ENCODE results near the gene ENPP3.

Gene ENPP3

GRCh38 chr6:131754088-131754487, 117.0 kb downstream of the ENPP3 start:
- TF ChIP-seq TAF1 (IDR thresholded peaks at IDR 0.05; ENCODE audit: low read depth, low read length) (no peak), SPI1 (IDR thresholded peaks at IDR 0.05; ENCODE audit: low read depth, low read length) (no peak), POLR2A (IDR thresholded peaks at IDR 0.05; ENCODE audit: low read depth, low read length) (no peak), PAX5 (IDR thresholded peaks at IDR 0.05; ENCODE audit: insufficient read depth, low read length, severe bottlenecking) (no peak), POU2F2 (IDR thresholded peaks at IDR 0.05; ENCODE audit: low read depth, low read length) (no peak), POLR2AphosphoS5 (IDR thresholded peaks at IDR 0.05; ENCODE audit: low read depth, low read length) (no peak)
- no peak for FAIRE-seq
- DNase-seq (ENCODE audit: insufficient read length, low spot score), result no peak

- no peak for FAIRE-seq
- TF ChIP-seq SPI1 (IDR thresholded peaks at IDR 0.05; ENCODE audit: low read depth, low read length), result 0 out of 2 replicates have a peak, but pooled peaks have one; percentile 2
- no peak for TF ChIP-seq PAX5 (IDR thresholded peaks at IDR 0.05; ENCODE audit: insufficient read depth, low read length, severe bottlenecking)
- no peak for DNase-seq (ENCODE audit: insufficient read length, low spot score)
These were observed 117.8 kb downstream of the ENPP3 start for GRCh38 chr6:131754715-131755567.

DNA sequence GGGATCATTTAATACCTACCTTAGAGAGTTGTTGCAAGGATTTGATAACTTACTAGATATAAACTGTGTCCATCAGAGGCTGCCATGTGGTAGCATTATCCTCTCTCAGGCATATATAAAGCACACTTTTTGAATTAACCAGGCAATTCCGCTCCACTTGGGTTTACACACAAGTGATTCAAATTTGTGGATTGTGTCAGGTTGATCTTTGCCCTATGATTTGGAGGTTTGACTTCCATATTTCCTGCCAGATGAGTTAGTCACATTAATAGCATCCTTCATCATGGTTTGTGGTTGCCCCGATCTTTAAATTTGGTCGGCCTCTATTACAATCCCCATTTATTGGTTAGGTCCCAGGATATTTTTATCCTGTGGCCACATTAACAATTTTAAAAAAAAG, 118.5 kb downstream of the ENPP3 start:
- no peak for TF ChIP-seq POU2F2 (IDR thresholded peaks at IDR 0.05; ENCODE audit: low read depth, low read length)
- no peak for TF ChIP-seq POLR2A (IDR thresholded peaks at IDR 0.05; ENCODE audit: low read depth, low read length)
- no peak for TF ChIP-seq PAX5 (IDR thresholded peaks at IDR 0.05; ENCODE audit: insufficient read depth, low read length, severe bottlenecking)
- no peak for TF ChIP-seq POLR2AphosphoS5 (IDR thresholded peaks at IDR 0.05; ENCODE audit: low read depth, low read length)
- no peak for FAIRE-seq
- DNase-seq (ENCODE audit: insufficient read length, low spot score), result no peak

GRCh38 chr6:131756039-131756438, 118.9 kb downstream of the ENPP3 start:
- DNase-seq (ENCODE audit: insufficient read length, low spot score), result no peak
- FAIRE-seq, result no peak
- TF ChIP-seq SPI1 (IDR thresholded peaks at IDR 0.05; ENCODE audit: low read depth, low read length) (no peak), POU2F2 (IDR thresholded peaks at IDR 0.05; ENCODE audit: low read depth, low read length) (no peak), POLR2A (IDR thresholded peaks at IDR 0.05; ENCODE audit: low read depth, low read length) (no peak), PAX5 (IDR thresholded peaks at IDR 0.05; ENCODE audit: insufficient read depth, low read length, severe bottlenecking) (no peak), POLR2AphosphoS5 (IDR thresholded peaks at IDR 0.05; ENCODE audit: low read depth, low read length) (no peak), TAF1 (IDR thresholded peaks at IDR 0.05; ENCODE audit: low read depth, low read length) (no peak)

- TF ChIP-seq TAF1 (IDR thresholded peaks at IDR 0.05; ENCODE audit: low read depth, low read length), result no peak
- no peak for TF ChIP-seq PAX5 (IDR thresholded peaks at IDR 0.05; ENCODE audit: insufficient read depth, low read length, severe bottlenecking)
- no peak for TF ChIP-seq POLR2AphosphoS5 (IDR thresholded peaks at IDR 0.05; ENCODE audit: low read depth, low read length)
- TF ChIP-seq POLR2A (IDR thresholded peaks at IDR 0.05; ENCODE audit: low read depth, low read length), result no peak
- no peak for TF ChIP-seq SPI1 (IDR thresholded peaks at IDR 0.05; ENCODE audit: low read depth, low read length)
- no peak for TF ChIP-seq POU2F2 (IDR thresholded peaks at IDR 0.05; ENCODE audit: low read depth, low read length)
- no peak for FAIRE-seq
- DNase-seq (ENCODE audit: insufficient read length, low spot score), result no peak
These were observed 121.8 kb downstream of the ENPP3 start for GRCh38 chr6:131758920-131759319.

GRCh38 chr6:131761060-131761761, 124.1 kb downstream of the ENPP3 start:
- TF ChIP-seq PAX5 (IDR thresholded peaks at IDR 0.05; ENCODE audit: insufficient read depth, low read length, severe bottlenecking) (no peak), POLR2A (IDR thresholded peaks at IDR 0.05; ENCODE audit: low read depth, low read length) (no peak), POLR2AphosphoS5 (IDR thresholded peaks at IDR 0.05; ENCODE audit: low read depth, low read length) (no peak), SPI1 (IDR thresholded peaks at IDR 0.05; ENCODE audit: low read depth, low read length) (no peak), POU2F2 (IDR thresholded peaks at IDR 0.05; ENCODE audit: low read depth, low read length) (no peak)
- DNase-seq (ENCODE audit: insufficient read length, low spot score) (no peak), FAIRE-seq (no peak)

GRCh38 chr6:131761762-131762067, 124.6 kb downstream of the ENPP3 start:
- DNase-seq (ENCODE audit: insufficient read length, low spot score) (no peak), FAIRE-seq (no peak)
- no peak for TF ChIP-seq SPI1 (IDR thresholded peaks at IDR 0.05; ENCODE audit: low read depth, low read length)
- no peak for TF ChIP-seq PAX5 (IDR thresholded peaks at IDR 0.05; ENCODE audit: insufficient read depth, low read length, severe bottlenecking)
- no peak for TF ChIP-seq POU2F2 (IDR thresholded peaks at IDR 0.05; ENCODE audit: low read depth, low read length)
- TF ChIP-seq TAF1 (IDR thresholded peaks at IDR 0.05; ENCODE audit: low read depth, low read length), result no peak
- TF ChIP-seq POLR2A (IDR thresholded peaks at IDR 0.05; ENCODE audit: low read depth, low read length), result no peak

DNA sequence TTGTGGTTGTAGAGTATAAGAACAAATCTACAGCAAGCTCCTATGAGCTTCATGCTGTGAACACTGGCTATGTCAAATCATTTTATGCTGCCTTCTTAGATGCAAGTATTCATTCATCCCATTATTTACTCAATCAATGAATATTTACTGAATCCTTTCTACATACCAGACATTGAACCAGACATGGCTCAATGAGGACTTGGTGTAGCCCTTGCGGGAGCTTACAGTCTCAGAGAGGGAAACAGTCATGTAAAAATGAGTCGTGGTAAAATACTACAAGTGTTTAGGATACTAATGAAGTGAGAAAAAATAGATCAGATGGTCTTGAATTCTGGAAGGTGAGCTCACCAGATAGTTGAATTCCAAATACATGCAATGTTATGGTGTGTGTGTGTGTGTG, 125.9 kb downstream of the ENPP3 start:
- TF ChIP-seq POLR2AphosphoS5 (IDR thresholded peaks at IDR 0.05; ENCODE audit: low read depth, low read length) (no peak), PAX5 (IDR thresholded peaks at IDR 0.05; ENCODE audit: insufficient read depth, low read length, severe bottlenecking) (no peak), POU2F2 (IDR thresholded peaks at IDR 0.05; ENCODE audit: low read depth, low read length) (no peak), POLR2A (IDR thresholded peaks at IDR 0.05; ENCODE audit: low read depth, low read length) (no peak), TAF1 (IDR thresholded peaks at IDR 0.05; ENCODE audit: low read depth, low read length) (no peak), SPI1 (IDR thresholded peaks at IDR 0.05; ENCODE audit: low read depth, low read length) (no peak)
- FAIRE-seq, result no peak

DNA sequence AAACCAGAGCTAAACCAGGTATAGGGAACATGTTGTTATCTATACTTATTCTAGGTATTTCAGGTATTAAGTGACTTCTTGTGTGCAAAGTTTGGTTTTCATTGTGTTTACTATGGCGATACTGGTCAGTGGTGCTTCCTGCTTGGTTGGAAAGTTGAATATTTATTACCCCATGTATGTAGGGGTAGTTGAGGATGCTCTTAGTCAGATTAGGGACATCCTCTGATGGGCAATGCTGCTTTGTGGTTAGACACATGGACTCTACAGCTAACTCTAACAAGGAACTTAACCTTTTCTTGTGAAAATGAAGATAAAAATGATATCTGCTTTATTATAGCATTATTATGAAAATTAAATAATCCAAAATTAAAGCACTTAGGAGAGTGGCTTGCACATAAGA, 126.6 kb downstream of the ENPP3 start:
- DNase-seq (ENCODE audit: insufficient read length, low spot score) (no peak), FAIRE-seq (no peak)
- no peak for TF ChIP-seq TAF1 (IDR thresholded peaks at IDR 0.05; ENCODE audit: low read depth, low read length)
- no peak for TF ChIP-seq POLR2A (IDR thresholded peaks at IDR 0.05; ENCODE audit: low read depth, low read length)
- no peak for TF ChIP-seq POU2F2 (IDR thresholded peaks at IDR 0.05; ENCODE audit: low read depth, low read length)
- no peak for TF ChIP-seq POLR2AphosphoS5 (IDR thresholded peaks at IDR 0.05; ENCODE audit: low read depth, low read length)
- no peak for TF ChIP-seq PAX5 (IDR thresholded peaks at IDR 0.05; ENCODE audit: insufficient read depth, low read length, severe bottlenecking)
- TF ChIP-seq SPI1 (IDR thresholded peaks at IDR 0.05; ENCODE audit: low read depth, low read length), result no peak

More for the DNA sequence above, 125.9 kb downstream of the ENPP3 start:
- DNase-seq (ENCODE audit: insufficient read length, low spot score), result no peak

All from GM12891 (cell line).